Stimulated activated CD4-positive, alpha-beta T cell treated with anti-CD3 and anti-CD28 coated beads, TNF-alpha, amount 100 ng/mL, for 4 hours (primary cell): ENCODE results near the gene NSUN3.
"Not testable (repeated sequence)": the region's sequence is repeated elsewhere in the genome, so short reads cannot be mapped to it uniquely, and the experiment has no call there.

Experiments used
- DNase-seq, 3 experiments: peaks; one replicate each; pipeline ENCODE4 v3.0.0-alpha.2; 2020; ENCODE audit warnings: low read depth in 3 of 3

NSUN3 gene

DNA sequence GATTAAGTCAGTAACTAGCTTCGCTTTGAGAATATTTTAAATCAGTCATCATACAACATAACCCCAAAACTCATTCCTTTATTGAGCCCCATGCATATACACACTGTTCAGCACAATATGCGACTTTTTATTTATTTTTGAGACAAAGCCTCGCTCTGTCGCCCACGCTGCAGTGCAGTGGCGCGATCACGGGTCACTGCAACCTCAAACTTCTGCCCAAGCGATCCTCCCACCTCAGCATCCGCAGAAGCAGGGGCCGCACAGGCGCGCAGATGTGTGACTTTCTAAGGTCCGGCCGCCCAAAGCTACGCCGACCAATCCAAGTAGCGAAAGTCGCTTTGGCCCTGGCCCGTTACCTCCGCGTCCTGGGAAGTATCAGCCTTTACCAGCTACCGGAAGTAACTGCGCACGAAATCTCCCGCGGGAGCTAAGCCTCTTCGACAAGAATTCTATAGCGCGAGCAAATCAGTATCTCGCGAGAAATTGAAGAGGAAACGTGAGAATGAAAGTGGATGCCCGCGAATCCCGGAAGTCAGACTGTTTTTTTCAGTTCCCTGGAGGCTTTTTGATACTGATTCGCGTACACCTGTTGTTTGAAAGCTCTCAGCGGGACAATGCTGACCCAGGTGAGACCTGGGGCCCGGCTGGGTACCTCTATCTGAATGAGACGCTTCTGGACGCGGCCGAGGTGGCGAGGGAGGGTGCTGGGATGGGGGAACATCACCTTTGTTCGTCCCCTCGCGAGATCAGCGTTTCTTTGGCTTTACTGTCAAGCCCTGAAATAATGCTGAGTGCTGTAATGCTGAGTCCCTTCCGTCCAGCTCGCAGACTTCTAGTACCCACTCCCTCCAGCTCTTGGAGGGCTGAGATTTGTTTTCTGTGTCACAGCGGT lies at the start of gene NSUN3, which contains the start of gene DHFR2:
NSUN3 (plus strand) TSS at position 549 of the 892 bp plus-strand sequence; CDS start at position 615, 66 bp downstream.
DHFR2 (minus strand) TSS at position 404 of the 892 bp plus-strand sequence. CDS start 1,405 bp downstream, outside the sequence.
- peak; percentile 57 to 68 (median 66) for DNase-seq

DNA sequence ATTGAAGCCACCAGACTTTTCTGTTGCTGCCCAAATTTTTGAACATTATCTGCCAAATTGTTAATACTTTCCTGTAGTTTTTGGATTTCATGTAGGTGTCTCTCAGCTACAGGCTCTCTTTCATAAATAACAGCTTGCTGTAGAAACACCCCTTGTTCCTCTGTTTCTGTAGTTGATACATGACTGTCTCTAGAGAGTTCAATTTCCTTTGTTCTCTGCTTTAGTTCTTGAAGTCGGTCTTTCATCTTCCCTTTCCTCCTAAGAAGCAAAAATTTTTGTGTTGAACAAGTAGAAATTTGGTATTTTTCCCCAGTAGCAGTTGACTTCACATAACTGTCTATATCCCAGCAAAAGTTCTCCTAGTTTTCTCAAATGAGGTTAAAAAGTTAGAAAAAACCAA lies 47.8 kb upstream of the NSUN3 start:
- DNase-seq: no peak

DNA sequence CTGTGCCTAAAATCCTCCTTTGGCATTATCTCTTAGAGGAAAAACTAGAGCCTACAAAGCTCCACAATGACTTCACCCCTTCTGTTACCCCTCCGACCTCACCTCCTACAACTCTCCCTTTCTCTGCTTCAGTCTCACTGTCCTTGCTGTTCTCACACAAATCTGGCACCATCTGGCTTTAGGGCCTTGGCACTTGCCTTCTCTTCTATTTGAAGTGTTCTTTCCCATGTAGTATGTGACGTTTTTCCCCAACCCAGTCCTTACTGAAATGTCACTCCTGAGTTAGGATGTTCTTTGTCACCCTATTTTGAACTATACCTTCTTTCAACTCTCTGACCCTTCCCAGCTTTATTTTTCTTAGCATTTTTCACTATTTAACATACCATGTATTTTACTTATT lies 43.2 kb upstream of the NSUN3 start:
- DNase-seq: no peak

GRCh38 chr3:94020293-94020692 lies 42.6 kb upstream of the NSUN3 start:
- no peak for DNase-seq

- no peak for DNase-seq
Observed at GRCh38 chr3:94024385-94024784, 38.5 kb upstream of the NSUN3 start.

DNA sequence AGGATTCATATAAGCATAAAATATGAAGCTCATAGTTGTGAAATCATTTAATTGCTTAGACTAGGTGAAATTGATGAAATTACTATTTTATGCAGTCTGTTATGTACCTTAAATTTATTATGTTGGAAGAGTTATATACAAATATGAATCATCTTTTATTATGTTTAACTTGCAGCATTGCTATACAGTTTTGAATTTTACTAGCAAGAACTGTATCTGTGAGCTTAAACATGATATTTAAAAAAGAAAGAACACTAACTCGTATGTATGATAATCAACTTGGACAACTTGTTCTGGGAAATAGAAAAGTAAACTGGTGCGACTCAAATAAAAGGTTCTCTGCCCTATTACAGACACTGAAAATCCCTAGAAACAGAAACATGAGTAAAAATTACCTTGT lies 36.2 kb upstream of the NSUN3 start:
- no peak for DNase-seq

DNA sequence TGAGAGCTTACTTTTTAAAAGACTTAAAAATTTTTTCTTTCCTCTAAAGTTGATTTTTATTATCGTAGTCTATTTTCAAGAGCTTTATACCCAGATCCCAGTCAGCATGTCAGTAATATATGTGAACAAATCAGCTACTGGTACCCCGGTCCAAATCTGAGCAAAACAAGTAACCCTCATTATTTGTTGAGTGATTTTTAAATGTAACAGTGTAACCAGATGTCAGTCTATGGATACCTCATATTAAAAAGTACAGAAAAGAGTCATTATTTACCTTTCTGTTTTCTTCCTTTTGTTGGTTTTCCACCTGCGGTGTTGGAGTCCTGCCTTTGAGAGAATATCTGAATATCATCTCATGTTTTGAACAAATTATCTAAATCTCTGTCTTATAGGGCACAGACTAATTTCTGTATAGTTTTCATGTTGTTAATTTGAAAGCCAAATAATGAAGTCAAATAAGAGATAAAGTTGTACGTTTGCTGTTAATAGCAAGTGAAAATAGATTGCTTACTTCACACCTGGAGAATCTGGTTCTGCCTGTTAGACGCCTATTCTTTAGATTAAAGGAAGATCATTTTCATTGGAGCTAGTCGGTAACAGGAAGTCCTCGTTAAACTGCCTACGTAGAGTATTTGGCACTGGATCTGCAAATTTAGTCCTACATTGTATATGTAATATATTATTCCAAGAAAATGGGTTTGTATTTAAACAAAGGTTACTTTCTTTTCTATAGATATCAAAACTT lies 34.6 kb upstream of the NSUN3 start, which contains the start of gene STX19:
STX19 (minus strand) TSS at position 505 of the 745 bp plus-strand sequence. CDS start 13,328 bp downstream, outside the sequence.
- no peak for DNase-seq

DNA sequence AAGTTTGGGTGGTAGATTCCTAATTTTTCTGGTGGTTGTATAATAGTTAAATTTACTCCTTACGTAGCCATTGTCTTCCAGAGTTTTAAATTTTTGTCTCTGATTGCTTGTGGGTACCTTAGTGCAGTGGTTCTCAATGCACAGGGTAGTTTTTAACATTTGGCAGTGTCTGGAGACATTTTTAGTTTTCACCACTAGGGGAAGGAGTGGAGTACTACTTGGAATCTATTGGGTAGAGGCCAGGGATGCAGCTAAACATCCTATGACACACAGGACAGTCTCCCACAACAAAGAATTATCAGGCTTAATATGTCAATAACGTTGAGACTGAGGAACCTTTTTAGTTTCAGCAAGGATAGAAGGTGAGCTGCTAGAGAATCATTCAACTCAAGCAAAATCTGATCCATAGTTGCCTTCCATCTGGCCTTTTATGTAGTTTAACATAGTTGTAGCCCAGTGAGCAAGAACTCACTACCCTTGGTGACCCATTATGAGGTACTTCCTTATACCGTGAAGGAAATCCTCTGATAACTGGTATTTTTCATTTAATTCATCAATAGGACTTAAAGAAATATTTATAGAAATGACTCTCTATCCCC lies 25.9 kb upstream of the NSUN3 start:
- no peak for DNase-seq

- no peak for DNase-seq
Observed at GRCh38 chr3:94043285-94043684, 19.6 kb upstream of the NSUN3 start.

GRCh38 chr3:94044100-94044936 lies 18.5 kb upstream of the NSUN3 start:
- not testable (repeated sequence) for DNase-seq

DNA sequence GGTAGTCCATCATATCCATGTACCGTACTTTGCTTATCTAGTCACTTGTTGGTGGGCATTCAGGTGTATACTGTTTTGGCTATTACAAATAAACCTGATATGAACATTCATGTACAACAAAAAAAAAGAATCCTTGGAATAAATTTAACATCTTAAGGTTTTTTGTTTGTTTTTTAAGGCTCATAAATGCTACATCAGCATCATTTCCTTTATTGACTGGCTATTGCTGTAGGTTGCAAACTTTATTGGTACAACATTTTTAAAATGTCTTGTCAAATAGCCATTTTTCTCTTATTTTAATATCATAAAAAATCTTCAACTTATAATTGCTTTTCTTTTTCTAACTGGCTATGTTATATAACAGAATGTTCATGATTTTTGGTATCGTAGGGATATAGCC lies 16.3 kb upstream of the NSUN3 start:
- no peak for DNase-seq

GRCh38 chr3:94049267-94049666 lies 13.6 kb upstream of the NSUN3 start:
- no peak for DNase-seq

- no peak for DNase-seq
Observed at GRCh38 chr3:94050546-94050945, 12.3 kb upstream of the NSUN3 start.

GRCh38 chr3:94061297-94061696 lies 1.6 kb upstream of the NSUN3 start:
- no peak for DNase-seq

- DNase-seq: no peak
Observed at GRCh38 chr3:94063496-94064119, 747 bp downstream of the NSUN3 start.

DNA sequence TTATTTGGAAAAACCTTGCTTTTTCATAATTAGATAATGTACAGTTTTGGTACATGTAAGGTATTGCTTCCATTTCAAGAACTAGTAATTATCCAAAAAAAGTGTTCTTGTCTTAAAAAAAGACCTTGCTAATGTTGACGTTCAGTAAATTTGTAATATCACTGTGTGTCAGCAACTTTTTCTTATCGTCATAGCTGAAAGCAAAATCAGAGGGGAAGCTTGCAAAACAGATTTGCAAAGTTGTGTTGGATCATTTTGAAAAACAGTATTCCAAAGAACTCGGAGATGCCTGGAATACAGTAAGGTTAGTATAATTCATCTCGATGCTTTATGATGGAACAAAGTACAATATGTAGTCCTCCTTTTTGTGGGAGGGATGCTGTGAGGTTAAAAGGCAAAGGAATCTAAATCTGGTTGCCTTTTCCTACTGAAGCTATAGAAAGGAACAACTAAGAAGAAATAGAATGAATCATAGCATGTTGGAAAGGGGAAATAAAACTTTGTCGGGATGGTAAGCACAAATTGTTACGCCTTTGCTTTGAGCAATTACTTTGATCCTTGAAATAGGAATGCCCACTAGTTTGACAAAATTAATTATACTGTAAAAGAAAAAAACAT lies 1.5 kb downstream of the NSUN3 start:
- DNase-seq: no peak

GRCh38 chr3:94065122-94065521 lies 2.3 kb downstream of the NSUN3 start:
- no peak for DNase-seq

- DNase-seq: no peak
Observed at GRCh38 chr3:94065819-94066480, 3.1 kb downstream of the NSUN3 start.
